ENCODE measurements around the gene CTSZ.
A peak's percentile ranks its signal among the peaks of the same experiment; 100 is the strongest.

The CTSZ gene

GRCh38 chr20:59031564-59032022 is 24.5 kb upstream of the CTSZ start:
- peak; percentile 38 for DNase-seq (ENCODE audit: low read depth)

DNA sequence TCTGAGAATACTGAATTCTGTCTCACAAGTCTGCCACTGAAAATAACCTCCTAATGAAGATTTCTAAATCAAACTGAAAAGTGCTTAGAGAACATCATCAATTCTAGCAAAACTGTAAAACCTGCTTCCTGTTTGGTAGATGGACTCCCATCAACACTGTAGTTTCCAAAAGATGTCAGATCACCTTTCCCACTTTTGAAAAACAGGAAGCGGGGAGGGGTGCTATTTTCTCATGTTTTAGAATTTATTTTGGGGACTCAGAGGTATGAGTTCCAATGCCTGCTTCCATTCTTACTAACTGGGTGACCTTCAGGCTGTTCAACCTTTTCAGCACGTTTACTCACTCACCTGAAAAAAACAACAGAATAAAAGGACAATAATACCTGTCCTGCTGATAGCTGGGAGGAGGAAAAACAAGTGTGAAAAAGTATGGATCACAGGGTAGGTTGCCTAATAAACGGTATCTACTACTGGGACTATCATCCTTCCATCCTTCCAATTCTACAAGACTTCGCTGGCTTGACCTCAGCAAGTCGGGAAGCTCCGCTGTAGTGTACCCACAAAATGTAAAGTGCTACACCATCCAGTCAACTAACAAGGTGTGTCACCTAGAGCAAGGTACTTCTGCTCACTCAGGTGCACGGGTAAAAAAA is 24.0 kb upstream of the CTSZ start:
- DNase-seq (ENCODE audit: low read depth) = no peak

GRCh38 chr20:59028812-59029211 is 21.8 kb upstream of the CTSZ start:
- peak; percentile 28 for DNase-seq (ENCODE audit: low read depth)

GRCh38 chr20:59027741-59028320 is 20.8 kb upstream of the CTSZ start:
- DNase-seq (ENCODE audit: low read depth) = peak; percentile 67

DNA sequence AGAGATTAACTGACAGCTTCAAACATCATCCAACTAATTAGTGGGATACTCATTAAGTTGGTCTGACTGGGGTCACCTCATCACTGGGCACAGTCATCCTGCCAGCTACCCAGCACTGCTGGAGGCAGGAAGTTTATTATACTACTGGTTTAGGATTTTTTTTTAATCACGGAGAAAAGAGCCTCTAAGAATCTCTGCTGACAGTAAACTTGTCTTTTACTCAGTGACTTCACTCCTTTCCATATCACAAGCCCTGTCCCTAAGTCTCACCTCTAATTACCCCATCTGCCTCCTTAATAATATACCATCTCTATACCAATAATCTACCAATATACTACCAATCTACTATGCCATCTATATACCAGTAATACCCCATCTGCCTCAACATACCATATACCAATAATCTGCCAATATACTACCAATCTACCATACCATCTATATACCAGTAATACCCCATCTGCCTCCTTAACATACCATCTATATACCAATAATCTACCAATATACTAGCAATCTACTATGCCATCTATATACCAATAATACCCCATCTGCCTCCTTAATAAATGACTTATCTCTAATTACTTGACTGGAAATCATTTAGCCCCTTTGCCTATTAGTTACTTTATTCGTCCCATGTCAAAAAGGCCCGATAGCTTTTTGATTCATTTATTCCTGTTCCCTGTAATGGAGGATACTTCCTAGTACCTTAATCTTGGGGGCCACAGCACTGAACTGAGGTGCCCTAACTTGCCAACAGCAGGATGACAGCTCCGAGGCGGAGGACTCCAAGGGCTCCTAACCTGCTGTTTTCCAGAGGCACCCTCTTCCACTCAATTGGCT is 20.1 kb upstream of the CTSZ start:
- no peak for DNase-seq (ENCODE audit: low read depth)

DNA sequence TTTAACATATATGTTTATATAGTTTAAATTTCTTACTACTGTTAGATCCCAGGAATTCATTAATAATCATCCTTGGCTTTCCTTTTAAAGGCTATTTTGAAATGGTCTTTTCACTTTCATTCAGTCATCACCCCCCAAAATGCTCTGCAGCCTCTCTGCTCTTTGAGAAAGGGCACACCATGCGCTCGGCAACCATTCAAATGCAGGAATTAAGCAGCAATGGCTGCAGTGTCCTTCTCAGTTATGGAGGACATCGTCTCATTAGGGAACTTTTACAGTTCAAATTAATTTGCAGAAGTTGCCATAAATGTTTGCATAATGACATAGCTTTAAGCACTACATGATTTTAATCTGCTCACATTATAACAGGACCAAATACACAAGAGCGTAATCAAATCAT is 18.5 kb upstream of the CTSZ start:
- no peak for DNase-seq (ENCODE audit: low read depth)

GRCh38 chr20:59025086-59025485 is 18.0 kb upstream of the CTSZ start:
- DNase-seq (ENCODE audit: low read depth) = no peak

DNA sequence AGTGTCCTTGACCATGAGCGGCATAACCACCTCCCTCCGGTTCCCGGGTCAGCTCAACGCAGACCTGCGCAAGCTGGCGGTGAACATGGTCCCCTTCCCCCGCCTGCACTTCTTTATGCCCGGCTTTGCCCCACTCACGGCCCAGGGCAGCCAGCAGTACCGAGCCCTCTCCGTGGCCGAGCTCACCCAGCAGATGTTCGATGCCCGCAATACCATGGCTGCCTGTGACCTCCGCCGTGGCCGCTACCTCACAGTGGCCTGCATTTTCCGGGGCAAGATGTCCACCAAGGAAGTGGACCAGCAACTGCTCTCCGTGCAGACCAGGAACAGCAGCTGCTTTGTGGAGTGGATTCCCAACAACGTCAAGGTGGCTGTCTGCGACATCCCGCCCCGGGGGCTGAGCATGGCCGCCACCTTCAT is 17.1 kb upstream of the CTSZ start:
- no peak for DNase-seq (ENCODE audit: low read depth)

DNA sequence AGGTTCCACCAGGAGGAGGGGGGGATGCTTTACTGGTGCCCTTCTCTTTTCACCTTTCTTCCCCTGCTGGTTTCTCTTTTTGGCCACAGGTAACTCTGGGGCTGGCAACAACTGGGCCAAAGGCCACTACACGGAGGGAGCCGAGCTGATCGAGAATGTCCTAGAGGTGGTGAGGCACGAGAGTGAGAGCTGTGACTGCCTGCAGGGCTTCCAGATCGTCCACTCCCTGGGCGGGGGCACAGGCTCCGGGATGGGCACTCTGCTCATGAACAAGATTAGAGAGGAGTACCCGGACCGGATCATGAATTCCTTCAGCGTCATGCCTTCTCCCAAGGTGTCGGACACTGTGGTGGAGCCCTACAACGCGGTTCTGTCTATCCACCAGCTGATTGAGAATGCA is 16.6 kb upstream of the CTSZ start:
- DNase-seq (ENCODE audit: low read depth) = no peak

- DNase-seq (ENCODE audit: low read depth) = no peak
These were observed 15.7 kb upstream of the CTSZ start for GRCh38 chr20:59022754-59023153.

DNA sequence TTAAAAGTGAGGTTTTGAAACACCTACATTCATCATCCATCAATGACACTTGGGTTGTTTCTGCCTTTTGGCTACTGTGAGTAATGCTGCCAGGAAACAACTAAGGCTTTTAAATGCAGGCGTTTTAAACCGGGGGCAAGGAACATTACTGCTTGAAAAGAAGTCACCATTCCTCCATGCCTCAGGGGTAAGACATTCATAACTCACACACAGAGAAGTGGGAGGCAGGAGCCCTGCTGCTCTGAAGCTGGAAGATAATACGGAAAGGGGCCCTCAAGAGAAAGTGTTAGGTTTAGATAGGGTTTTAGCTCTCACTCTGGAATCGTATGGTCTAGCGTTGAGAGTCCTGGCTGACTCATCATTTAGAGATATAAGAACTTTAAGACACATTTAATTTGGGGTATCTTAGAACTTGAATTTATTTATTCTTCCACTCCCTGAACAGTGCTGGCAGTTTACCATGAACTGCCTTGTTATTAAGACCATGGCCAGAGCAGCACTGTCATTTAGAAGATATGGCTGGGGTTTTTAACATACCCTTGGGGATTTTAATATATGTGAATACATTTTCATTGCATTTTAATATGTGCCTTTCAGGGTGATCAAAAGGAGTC is 14.0 kb upstream of the CTSZ start:
- peak; percentile 87 for DNase-seq (ENCODE audit: low read depth)

DNA sequence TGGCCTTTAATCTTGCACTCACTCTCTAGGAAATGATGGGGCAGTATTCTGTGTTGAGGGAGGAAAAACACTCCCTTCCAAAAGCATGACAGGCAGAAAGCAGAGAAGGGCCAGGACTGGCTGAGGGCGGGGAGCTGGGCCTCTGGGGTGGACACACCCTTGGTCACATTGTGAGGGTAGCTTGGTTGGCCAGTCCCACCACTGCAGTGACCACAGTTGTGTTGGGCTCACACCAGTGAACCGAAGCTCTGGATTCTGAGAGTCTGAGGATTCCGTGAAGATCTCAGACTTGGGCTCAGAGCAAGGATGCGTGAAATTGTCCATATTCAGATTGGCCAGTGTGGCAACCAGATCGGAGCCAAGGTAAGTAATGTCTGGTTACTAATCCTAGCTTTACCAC is 12.2 kb upstream of the CTSZ start, which contains the start of gene TUBB1:
Gene TUBB1 (plus strand): TSS at position 213 of the 400 bp plus-strand sequence. CDS start 94 bp downstream, at position 307.
- no peak for DNase-seq (ENCODE audit: low read depth)

DNA sequence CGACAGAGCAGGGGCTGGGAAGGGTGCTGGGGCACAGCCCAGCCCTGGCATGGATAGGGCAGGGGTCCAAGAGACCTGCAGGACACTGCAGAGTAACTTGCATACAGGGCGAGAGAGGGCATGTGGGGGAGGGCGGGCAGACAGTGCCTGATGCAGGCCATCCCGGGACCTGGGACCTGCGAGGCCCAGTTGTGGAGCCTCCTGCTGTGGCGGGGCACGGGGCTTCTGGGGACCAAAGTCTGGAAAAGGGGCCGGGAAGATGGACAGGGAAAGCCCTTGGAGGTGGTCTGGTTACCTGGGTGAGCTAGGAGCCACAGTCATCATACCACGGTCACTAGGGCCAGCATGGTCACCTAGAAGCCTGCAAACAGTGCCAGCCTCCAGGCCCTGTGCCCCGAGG is 11.8 kb upstream of the CTSZ start:
- no peak for DNase-seq (ENCODE audit: low read depth)

- no peak for DNase-seq (ENCODE audit: low read depth)
These were observed 10.6 kb upstream of the CTSZ start for GRCh38 chr20:59017493-59018231.

- peak; percentile 40 for DNase-seq (ENCODE audit: low read depth)
These were observed 9.9 kb upstream of the CTSZ start for GRCh38 chr20:59016795-59017492.

- DNase-seq (ENCODE audit: low read depth) = no peak
These were observed 9.0 kb upstream of the CTSZ start for GRCh38 chr20:59015812-59016711.

- no peak for DNase-seq (ENCODE audit: low read depth)
These were observed 8.4 kb upstream of the CTSZ start for GRCh38 chr20:59015411-59015810.

- no peak for DNase-seq (ENCODE audit: low read depth)
These were observed 7.8 kb upstream of the CTSZ start for GRCh38 chr20:59014680-59015389.

- DNase-seq (ENCODE audit: low read depth) = peak; percentile 67
These were observed 7.0 kb upstream of the CTSZ start for GRCh38 chr20:59013959-59014608.
